Embryonic facial prominence (tissue), 1 donor: ENCODE results near the gene CYP2A6.
"Not testable (repeated sequence)": the region's sequence is repeated elsewhere in the genome, so short reads cannot be mapped to it uniquely, and the experiment has no call there.

Experiments
- DNase-seq: peaks from one replicate; pipeline ENCODE4 v3.0.0-alpha.2; 2016; ENCODE audit errors: extremely low spot score

Gene CYP2A6

DNA sequence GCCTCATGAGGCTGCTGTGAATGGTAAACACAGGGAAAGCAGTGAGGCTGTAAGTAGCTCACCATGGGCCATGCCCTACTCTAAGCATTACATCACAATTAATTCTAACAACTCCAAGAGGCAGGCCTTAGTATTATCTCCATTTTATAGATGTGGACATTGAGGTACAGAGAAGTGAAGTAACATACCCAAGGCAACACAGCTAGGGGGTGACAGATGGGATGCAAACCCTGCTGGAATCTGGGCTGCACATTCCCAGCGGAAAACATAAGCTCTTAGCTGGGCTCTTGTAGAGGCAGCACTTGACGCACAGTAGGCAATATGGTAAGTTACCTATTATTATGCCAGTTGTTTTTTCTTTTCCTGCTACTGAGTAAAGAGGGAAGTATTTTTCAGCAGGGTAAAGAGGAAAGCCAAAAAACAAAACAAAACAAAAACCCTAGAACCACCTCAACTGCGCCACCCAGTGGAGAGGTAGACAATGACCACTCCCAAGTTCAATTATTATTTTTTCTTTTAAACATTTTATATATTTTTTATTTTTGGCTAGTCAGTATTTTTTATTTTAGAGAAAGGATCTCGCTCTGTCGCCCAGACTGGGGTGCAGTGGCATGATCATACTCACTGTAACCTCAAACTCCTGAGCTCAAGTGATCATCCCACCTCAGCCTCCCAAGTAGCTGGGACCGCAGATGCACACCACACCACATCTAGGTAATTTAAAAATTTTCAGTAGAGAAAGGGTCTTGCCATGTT is 30.6 kb downstream of the CYP2A6 start:
- DNase-seq: not testable (repeated sequence)

DNA sequence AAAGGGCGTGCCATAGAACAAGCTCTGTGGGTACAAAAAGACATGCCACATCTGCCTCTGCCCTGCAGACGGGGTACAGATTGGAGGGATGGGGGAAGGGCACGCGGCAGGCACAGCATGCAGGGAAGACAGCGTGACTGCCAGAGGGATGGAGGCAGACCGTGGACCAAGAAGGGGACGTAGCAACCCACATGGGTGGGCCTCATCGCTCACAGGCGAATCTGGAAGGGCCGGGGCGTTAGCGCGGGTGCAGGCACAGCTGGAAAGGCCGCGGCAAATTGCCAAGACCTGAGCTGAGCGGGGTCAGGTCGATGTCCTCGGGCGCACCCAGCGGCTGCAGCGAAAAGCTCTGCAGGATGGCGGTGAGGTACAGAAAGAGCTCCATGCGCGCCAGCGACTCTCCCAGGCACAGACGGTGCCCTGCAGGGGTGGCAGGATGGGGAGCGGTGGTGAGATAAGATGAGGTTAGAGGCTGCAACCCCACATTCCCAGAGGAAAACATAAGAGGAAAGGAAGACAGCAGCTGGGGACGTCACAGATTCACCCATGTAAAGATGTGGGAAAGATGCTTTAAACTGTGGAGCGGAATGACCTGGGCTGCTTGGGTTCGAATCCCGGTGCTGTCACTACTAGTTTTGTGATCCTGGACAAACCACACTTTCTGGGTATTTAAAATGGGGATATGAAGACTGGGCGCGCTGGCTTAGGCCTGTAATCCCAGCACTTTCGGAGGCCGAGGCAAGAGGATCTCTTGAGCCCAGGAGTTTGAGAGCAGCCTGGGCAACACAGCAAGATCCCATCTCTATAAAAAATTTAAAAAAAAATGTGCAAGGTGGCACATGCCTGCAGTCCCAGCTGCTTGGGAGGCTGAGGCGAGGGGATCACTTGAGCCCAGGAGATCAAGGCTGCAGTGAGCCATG is 31.5 kb downstream of the CYP2A6 start:
- DNase-seq: not testable (repeated sequence)

DNA sequence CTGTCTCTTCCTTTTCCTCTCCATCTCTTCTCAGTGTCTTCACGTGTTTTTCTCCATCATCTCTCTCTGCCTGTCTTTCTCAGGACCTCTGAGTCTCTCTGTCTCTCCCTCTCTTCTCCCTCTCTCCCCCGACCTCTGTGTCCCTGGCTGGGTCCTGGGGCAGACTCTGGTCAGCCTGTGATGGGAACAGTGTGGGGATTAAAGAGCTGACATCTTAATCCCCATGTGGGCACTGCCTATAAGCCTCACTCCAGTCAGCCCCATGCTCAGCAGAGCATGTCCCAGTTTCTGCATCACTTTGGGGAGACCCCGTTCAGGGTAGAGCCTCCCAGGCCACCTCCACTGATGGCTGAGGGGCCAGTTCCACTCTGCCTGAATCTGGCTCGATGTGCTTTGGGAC is 35.0 kb downstream of the CYP2A6 start:
- DNase-seq: no peak

DNA sequence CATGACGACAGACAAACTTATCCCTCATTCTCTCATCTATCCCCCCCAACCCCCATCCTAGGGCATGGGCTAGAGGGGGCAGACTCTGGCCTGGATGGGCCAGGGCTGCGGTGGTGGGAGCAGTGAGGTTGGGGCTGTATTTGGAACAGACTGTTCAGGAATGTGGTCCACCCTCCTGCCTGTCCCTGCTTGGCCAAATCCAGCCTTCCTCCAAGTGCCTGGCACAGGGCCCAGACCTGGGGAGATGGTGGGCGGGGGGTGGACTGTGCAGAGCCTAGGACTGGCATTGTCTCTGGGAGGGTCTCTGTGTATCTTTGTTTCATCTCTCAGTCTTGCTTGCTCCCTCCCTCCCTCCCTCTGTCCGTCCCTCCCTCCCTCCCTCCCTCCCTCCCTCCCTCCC is 37.1 kb downstream of the CYP2A6 start:
- no peak for DNase-seq

DNA sequence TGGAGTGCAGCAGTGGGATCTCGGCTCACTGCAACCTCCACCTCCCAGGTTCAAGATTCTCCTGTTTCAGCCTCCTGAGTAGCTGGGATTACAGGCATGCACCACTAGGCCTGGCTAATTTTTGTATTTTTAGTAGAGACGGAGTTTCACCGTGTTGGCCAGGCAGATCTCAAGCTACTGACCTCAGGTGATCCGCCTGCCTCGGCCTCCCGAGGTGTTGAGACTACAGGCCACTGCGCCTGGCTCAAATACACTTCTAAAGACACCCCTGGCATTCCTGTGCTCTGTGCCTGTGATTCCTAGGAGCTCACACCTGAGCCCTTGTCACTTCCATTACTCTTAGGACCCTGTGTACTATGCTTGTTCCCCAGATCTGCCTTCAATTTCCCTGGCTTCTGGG is 37.7 kb downstream of the CYP2A6 start:
- not testable (repeated sequence) for DNase-seq

DNA sequence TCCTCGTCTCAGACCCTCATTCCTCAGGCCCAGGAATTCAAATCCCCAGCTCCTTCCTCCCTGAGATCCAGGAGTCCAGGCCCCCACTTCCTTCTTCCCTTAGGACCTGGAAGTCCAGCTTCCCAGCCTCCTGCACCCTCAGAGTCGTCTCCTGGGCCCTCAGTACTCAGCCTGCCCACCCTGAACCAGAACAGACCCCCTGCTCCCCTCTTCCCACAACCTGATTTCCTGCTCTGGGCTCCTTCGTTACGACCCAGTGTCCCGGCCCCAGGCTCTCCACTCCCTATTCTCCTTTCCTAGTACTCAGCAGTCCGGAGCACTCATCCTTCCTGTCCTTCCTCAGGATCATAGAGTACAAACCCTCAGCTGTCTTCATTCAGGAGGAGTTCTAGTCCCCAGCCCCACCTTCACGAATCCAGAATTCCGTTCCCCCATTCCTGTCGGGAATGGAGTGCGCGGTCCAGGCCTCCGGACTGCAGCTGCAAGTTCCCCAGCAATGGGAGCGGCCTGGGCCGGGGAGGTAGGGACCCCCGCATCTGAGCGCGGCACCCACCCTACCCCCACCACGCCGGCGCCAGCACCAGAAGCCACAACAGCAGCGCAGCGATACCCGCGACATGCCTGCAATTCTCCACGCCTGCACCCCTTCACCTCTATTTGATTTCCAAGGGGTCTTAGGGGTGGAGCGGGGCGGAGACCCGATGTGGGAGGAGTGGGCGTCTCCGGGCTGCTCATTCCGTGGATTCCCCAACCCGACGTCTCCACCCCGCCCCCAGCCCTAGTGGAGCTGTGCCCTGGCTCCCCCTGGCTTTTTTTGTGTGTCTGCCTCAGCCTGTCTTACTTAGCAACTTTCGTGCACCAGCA is 38.5 kb downstream of the CYP2A6 start:
- no peak for DNase-seq

DNA sequence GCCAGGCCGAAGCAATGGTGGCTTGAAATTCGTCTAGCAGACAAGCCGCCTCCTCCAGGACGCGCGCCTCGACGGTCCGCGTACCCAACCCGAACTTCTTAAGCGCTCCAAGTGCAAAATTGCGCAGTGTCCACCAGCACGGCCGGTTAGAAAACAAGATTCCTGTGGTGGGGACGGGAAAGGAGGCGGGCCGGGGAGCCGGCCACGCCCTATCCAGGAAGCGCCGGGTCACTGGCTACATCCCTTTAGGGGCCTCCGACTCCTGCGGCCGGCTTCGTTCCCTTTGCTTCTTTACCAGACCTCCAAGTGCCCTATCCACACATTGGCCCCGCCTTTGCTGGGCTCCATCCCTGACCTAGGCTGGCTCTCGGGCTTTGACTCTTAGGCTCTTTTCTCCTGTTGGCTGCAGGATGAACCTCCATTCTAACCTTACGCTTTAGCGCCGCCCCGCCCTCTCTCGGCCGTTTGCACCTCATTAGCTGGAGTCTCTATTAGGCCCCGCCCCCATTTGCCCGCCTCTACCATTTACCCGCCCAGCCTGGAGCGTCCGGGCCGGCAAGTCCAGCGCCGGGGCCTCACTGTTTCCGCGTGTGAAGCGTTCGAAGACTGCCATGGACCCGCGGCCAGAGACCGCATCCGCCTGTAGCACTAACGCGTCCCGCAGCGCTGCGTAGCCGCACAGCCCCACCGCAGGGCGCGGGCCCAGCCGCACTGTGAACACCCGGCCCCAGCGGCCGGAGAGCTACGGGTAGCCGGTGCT is 39.4 kb downstream of the CYP2A6 start:
- DNase-seq: not testable (repeated sequence)

DNA sequence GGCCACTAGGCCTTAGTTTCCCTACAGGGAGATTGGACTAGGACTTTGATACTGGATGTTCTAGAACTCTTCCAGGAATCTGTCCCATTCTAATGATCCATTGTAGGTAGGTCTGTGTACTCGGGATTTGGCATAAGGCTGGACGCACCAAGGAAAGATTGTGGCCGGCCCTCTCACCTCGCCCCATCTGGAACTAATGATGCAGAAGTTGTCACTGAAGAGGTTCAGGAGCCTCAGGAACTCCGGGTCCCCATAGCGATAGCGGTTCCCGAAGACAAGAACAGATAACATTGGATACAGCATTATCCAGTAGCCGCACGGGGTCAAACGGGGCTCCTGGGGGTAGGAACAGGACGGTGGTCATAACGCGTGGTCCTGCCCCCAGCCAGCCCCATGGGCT is 40.1 kb downstream of the CYP2A6 start:
- DNase-seq: no peak

DNA sequence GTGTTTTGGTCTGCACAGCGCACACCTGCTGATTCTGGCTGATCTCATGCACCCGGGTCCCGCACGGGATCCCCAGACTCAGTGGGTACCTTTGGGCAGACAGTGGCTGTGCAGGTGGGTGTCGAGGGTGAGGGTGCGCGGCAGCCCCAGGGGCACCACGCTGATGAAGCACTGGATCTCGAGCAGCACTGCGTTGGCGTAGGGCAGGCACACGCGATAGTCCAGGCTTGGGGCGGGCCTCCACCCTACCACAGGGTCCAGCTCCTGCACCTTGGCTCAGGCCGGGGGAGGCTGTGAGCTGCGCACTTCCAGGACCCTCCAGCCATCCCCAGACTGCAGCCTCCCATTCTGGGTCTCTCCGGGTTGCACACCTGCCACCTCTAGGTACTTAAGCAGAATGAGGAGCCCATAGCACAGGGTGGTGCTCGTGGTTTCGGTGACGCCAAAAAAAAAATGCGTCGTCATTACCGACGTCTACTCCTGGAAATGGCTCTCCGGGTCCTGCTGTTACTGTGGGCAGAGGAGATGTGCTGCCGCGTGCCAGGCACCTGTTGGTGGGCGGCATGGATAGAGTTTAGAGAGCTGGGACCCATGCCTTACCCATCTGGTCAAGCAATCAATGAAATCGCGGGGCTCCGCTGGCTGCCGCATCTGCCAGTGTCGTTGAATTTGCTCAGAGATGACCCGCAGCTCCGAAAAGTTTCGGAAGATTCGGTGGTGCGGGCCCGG is 40.7 kb downstream of the CYP2A6 start:
- no peak for DNase-seq

DNA sequence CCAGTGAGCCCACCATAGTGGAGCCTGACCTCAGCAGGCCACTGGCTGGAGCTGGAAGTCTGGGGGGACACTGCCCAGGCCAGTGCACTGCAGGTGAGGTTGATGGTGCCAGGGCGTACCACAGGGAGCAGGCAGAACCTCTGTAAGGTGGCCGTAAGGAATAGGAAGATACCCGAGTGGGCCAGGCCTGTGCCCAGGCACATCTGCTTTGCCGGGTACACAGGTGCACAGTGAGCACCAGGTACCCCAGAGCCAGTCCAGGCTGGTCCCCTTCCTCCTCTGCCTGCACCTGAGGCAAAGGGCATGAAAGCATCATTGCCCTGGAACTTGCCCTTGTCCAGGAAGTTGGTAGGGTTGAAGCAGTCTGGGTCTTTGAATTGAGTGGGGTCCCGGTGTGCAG is 41.8 kb downstream of the CYP2A6 start:
- no peak for DNase-seq

DNA sequence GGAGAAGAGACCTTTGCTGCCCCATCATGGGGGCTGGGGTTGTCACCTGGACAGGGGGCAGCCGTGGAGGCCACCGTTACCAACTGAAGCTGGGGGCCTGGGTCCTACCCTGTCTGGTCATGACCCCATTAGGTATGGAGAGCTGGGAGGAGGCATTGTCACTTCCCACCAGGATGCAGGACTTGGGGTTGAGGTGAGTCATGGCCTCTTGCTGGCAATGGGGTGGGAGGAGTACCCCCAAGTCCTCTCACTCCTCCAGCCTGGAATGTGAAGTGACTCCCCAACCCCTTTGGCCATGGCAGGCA is 42.3 kb downstream of the CYP2A6 start:
- no peak for DNase-seq

DNA sequence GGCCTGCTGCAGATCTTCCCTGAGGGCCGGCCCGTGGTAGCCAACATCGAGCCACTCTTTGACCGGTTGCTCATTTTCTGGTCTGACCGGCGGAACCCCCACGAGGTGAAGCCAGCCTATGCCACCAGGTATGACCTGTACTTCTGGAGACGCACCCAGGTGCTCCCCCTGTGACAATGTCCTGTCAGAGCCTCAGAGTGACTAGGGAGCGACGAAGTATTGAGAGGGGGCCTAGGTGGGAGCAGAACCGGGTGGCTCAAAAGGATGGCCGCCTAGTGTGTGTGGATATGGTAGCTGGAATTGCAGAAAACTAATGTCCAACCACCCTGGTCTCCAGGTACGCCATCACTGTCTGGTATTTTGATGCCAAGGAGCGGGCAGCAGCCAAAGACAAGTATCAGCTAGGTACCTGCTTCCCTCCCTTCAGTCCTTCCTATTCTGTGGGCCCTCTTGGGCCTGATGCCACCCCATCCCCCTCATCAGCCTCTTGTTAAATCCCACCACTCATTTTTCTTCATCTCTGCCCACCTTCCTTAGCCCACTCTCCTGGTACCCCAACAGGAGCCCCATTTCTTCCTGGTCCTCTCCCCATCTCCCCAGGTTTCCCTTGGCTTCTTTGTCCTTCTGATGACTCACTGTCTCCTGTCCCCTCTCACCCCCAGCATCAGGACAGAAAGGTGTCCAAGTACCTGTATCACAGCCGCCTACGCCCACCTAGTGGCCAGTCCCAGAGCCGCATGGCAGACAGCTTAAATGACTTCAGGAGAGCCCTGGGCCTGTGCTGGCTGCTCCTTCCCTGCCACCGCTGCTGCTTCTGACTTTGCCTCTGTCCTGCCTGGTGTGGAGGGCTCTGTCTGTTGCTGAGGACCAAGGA is 42.9 kb downstream of the CYP2A6 start:
- no peak for DNase-seq

DNA sequence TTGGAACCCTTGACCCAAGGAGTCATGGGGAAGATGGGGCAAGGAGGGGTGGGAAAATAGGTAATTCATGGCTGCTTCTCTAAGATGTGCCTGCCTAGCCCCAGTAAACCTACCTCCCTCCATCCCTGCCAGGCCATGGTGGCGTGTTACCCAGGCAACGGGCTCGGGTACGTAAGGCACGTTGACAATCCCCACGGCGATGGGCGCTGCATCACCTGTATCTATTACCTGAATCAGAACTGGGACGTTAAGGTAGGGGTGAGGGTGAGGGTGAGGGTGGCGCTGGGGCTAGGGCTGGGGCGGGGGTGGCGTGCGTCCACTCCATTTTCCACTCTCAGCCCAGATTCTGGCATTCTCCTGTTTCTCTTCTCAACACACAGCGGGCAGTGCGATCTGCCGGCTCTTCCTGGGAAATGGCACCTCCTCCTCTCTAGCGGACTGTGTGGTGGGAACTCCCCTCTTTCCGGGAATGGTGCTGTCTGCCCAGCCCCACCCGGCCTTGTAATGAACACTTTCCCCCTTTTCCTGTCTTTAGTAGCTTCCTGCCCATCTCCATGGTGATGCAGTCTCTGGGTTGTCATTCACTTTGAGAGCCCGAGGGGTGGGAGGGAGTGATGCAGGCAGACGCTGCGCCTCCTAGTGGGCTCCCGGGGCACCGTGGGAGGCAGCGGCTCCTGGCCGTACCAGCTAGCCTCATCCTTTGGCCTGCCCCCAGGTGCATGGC is 43.7 kb downstream of the CYP2A6 start:
- DNase-seq: peak; percentile 87

DNA sequence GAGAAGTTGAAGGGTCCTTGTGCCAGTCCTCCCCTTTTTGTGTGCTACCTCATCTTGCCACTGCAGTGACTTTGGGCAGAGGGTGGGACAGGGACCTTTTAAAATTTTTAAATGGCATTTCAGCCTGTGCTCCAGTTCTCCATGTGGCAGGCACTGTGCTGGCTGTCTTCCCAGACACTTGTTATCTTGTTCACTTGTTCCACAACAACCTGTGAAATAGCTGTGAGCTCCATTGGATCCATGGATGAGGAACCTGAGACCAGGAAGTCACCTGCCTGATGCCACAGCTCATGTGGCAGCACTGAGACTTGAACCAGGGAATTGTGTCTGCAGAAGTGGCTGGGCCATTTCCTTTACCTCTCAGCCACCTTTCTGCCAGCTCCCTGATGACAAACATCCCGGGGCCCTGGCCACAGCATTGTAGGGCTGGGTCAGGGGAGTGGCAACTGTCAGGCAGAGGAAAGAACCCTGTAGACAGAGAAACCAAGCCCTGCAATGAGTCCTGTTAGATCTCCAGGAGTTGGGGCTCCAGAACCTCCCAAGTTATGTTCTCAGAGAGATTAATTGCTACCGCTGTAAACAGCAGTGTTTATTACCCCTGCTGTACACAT is 44.9 kb downstream of the CYP2A6 start:
- no peak for DNase-seq

DNA sequence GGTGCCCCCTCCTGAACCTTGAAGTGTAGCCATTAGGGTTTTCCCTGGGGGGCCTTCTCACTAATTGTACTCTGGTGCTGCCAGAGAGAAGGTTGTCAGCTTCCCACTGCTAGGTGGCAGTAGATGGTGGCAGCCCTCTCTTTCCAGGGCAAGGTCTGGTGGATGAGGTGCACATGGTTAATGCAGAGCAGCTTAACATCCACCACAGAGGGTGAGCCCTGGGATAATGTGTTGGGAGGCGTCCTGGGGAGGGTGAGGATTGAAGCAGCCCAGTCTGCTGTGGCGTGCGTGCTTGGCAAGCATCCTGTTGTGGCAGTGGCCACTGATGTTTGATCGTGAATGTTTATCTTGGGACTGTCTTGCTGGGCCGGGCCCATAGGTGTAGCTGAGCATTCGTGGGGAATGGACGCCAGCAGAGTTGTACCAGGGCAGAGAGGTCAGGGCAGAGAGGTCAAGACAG is 45.4 kb downstream of the CYP2A6 start:
- DNase-seq: no peak

DNA sequence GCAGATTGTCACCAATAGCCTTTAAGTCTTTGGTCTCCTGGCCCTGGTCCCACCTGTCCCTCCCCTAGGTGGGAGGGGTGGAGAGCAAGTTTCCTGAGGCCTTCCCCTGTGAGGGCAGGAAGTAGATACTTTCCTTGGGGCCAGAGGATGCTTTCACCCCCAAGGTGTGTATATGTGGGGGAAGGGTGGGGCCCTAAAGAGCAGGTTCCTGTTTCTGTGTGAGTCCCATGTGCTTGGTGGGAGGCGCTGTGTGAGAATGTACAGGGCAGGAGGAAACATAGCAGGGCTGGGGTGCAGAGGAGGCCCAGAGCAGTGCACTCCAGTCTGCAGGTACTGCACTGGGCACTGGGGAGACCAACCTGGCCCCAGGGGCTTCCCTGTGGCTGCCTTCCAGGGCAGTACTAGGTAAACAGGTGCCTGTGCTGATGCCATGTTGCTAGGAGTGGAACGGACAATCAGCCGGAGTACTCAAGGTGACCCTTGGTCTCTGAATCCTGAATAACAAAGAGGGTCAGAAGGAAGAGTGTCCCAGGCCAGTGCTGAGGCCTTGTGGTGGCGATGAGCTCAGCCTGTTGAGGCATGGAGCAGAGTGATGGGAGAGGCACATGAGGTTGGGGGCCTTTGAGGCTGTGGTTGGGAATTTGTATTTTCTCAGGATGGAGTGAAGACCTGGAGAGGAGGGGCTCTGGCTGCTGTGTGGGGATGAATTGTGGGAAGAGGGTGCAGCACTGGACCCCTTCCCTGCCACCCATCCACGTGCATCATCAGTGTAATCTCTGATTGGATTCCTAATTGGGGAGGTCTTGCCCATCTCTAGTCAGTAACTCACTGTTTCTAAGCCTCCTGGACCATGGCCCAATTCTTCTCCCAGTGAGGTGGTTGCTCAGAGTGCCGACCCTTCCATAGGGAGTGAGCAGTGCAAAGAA is 46.1 kb downstream of the CYP2A6 start:
- no peak for DNase-seq

DNA sequence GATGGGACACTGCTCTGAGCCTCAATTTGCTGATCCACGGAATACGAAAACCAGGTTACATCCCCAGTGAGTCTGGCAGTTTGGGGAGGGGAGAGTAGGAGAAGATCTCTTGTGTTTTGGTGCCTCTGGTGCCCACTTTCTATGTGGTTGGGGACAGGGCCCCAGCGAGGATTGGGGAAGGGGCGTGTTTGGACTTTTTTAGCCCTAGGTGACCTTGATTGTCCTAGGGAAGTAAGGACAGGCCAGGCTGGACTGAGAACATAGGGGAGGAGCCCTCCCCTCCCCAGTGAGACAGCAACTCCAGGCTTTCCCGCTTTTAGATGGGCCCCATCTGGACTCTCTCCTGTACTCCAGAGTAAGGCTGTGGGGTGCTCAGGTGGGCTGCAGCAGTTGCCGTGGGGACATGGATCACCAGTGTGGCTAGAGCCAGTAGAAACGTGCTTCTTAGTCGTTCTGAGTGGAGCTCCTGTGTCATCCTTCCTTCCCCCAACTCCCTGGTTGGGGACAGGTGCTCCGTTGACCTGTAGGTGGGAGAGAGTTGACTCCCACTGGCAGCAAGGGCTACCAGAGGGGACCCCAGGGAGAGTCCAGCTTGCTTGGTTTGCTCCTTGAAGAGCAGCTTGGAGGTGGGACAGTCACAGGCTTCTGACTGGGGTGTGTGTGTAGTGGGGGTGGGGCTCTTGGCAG is 46.9 kb downstream of the CYP2A6 start:
- no peak for DNase-seq
